NB4 (cell line): ENCODE results near the gene TMEM44.

ENCODE experiments used
- DNase-seq: peaks from one replicate; pipeline ENCODE4 v3.0.0; 2010; ENCODE audit warnings: low read depth
- H3K4me3 ChIP-seq: one replicate; pipeline ENCODE4 v1.5.1; 2011; ENCODE audit warnings: mild to moderate bottlenecking, low read depth, low read length, moderate library complexity
- CTCF ChIP-seq: IDR thresholded peaks from one replicate; pipeline ENCODE4 v1.5.1; 2012; ENCODE audit warnings: low read depth, low read length
- MAX ChIP-seq: IDR thresholded peaks from 2 replicates; pipeline ENCODE4 v1.6.1; 2011; ENCODE audit warnings: low read depth, low read length
- MYC ChIP-seq: IDR thresholded peaks from 2 replicates; pipeline ENCODE4 v1.6.1; 2011; ENCODE audit warnings: low read depth, low read length
- POLR2A ChIP-seq: IDR thresholded peaks from 2 replicates; pipeline ENCODE4 v1.6.1; 2011; ENCODE audit warnings: mild to moderate bottlenecking; ENCODE audit not compliant: insufficient read length; ENCODE audit errors: extremely low read depth

The TMEM44 gene

GRCh38 chr3:194555175-194556062 lies 77.8 kb downstream of the TMEM44 start:
- H3K4me3 ChIP-seq: no peak overlapping the region
- TF ChIP-seq MYC (no peak), POLR2A (no peak), MAX (no peak), CTCF (no peak)
- DNase-seq: no peak

- no peak for TF ChIP-seq MAX
- no peak for TF ChIP-seq POLR2A
- no peak for TF ChIP-seq MYC
- TF ChIP-seq CTCF: no peak
- no peak overlapping the region for H3K4me3 ChIP-seq
- DNase-seq: no peak
Observed at GRCh38 chr3:194554473-194555123, 78.6 kb downstream of the TMEM44 start.

- DNase-seq: no peak
Observed at GRCh38 chr3:194552327-194552949, 80.8 kb downstream of the TMEM44 start.

GRCh38 chr3:194549853-194550252 lies 83.4 kb downstream of the TMEM44 start:
- H3K4me3 ChIP-seq: no peak overlapping the region
- no peak for TF ChIP-seq POLR2A
- TF ChIP-seq MYC: no peak
- TF ChIP-seq CTCF: no peak
- no peak for TF ChIP-seq MAX

More at GRCh38 chr3:194552327-194552949, 80.8 kb downstream of the TMEM44 start:
- TF ChIP-seq MYC: no peak
- no peak for TF ChIP-seq POLR2A
- TF ChIP-seq CTCF: no peak
- no peak for TF ChIP-seq MAX
- H3K4me3 ChIP-seq: no peak overlapping the region

GRCh38 chr3:194548346-194549321 lies 84.6 kb downstream of the TMEM44 start:
- no peak for DNase-seq
- H3K4me3 ChIP-seq: no peak overlapping the region
- TF ChIP-seq MAX: no peak
- TF ChIP-seq MYC: no peak
- TF ChIP-seq POLR2A: no peak
- no peak for TF ChIP-seq CTCF

More at GRCh38 chr3:194549853-194550252, 83.4 kb downstream of the TMEM44 start:
- DNase-seq: no peak
